ENCODE results near the gene CACNA1H.

CACNA1H gene

DNA sequence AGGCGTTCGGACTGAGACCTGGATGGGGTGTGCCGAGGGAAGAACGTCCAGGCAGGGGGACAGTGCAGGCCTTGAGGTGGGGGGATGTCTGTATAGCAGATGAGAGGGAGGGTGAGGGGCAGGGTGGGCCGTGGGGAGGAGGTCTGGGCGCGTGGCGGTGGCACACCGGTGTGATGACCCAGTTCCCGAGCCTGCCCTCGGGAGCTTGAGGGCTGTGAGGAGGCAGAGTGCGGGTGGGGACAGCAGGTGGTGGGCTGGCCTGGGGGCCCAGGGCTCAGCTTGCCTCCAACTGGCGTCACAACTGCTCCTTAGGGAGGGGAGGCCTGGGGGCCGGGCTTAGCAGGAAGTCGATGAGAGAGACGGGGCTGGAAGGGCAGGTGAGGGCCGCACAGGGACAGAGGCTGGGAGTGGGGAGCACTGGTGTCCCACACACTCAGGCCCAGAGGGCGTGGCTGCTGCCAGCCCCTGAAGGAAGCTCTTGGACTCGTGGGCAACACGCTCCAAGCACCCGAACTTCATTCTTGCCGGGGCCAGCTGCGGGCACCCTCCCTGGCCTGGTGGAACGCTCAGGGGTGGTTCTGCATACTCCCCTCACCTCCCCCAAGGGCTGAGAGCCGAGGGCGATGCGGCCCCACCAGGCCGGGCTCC, 6.5 kb downstream of the CACNA1H start:
- no peak for DNase-seq

DNA sequence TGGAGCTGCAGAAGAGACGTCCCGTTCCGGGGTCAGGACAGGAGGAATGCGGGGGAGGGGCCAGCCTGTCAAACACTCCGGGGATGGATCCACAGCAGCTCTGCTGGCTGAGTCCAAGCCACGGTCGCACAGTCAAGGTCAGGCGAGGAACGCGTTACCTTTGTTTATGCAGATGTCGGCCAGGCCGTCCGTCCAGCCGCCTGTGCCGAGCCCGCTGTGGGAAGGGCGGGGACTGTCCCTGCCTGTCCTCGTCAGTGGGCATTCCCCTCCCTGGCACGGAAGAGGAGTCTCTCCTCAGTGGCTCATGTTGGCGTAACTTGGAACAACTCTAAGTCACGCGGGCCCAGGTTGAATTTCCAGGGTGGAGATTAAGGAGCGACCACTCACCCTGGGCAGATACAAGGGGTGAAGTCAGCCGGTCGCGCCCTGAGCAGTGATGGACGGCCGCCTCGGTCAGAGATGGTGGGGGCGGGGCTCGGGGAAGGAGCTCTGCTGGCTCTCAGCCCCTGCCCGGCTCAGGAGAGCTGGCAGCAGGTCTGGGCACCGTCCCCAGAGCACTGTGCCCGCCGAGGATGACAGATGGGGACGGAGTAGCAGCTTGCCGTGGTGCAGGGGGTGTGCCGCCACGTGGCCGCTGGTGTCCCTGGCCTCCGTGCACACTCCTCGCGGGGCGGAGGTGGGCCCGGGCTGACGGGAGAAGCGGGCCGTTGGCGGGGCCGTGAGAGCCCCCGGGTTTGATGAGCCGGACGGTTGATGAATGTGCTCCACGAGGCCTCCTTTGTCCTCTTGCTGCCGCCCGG, 7.3 kb downstream of the CACNA1H start:
- DNase-seq = no peak

DNA sequence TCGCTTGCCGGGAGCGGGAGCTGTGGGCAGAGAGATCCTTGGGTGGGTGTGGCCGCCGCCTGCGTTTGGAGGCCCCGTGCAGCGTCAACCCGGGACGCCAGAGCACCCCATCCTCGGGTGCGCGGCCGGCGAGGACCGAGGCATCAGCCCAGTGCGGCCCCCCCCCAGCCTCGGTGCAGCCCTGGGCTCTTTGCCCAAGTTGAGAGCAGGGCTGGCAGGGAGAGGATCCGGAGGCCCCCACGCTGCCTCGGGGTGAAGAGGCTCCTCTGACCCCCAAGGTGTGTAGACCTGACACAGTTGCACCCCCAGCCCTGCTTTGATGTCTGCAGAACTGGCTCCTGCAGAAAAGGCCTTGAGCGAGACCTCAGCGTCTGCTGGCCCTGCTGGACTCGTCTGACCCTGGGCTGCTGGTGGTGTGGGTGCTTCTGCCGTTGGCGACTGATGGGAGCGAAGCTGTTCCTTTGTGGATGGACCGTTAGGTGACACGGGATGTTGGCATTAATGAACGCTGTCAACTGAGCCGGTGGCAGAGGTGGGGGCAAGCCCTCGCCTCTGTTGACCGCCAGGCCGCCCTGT, 8.0 kb downstream of the CACNA1H start:
- no peak for DNase-seq

DNA sequence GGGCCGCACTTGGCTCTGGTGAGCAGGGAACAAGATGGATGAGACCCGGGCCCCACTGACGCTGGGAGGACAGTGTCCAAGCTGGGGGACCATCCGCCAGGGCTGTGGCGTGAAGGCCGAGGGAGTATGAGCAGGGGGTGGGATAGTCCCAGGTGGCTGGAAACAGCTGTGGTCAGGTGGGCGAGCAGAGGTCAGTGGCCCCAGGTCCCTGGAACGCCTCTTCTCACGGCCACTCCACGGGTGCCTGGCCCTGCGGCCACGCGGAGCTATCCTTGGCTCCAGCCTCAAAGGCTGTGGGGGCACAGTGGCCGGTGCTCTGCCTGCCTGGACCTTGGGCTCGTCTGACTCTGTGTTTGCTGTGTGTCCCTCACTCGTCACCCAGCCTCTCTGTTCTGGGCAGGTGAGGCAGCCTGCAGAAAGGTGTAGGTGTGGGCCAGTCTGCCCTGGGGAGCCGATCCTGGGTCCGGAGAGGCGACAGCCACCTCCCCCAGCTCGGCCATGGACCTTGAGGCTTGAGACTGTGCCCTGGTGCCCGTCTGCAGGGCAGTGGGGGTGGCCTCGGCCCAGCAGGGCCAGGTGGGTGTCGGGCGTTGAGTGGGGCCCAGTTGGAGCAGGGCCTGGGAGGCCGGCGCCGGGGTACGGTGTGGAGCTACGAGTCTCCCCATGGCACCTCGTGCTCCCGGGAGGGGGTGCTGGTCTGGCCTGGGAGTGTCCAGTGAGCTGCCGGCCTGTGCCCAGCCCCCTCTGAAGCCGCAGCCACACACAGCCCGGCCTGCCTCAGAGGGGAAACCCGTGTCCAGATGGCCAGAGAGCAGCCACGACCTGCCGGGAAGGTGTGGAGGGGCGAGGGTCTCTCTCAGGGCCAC, 10.0 kb downstream of the CACNA1H start:
- no peak for DNase-seq

DNA sequence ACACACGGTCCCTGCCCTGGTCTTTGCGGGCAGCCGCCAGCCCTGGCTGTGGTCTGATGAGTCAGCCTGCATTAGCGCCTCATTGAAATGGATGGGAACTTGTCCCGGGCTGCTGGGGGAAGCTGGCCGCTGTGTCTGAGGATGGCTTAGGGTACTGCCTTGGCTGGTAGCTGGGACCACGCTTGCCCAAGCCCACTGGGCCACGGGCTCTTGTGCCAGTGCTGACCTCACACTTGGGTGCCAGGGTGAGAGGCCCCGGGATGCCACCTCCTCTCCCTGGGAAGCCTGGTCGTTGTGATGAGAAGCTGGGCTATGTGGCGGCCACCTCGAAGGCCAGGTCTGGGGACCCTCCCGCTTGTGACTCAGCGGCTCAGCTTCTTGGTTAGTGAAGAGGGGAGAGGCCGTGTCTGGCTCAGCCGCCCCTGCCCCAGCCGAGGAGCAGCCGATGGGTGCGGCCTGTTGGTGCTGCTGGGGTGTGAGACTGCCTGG, 10.7 kb downstream of the CACNA1H start:
- DNase-seq = no peak

DNA sequence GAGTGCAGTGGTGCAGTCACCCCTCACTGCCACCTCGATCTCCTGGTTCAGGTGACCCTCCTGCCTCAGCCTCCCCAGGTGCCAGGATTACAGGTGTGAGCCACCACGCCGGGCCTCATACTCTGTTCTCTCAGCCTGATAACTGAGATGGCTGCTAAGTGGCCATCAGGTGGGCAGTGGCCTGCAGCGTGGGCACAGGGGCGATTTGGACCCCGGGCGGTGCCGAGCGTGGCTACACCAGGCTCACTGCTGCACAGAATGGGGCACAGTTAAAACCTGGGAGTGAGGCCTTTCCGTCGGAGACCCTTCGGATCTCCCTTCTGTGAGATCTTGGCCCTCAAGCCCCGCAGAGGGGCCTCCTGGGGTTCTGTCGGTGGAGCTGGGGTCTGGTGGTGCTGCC, 11.5 kb downstream of the CACNA1H start:
- no peak for DNase-seq

DNA sequence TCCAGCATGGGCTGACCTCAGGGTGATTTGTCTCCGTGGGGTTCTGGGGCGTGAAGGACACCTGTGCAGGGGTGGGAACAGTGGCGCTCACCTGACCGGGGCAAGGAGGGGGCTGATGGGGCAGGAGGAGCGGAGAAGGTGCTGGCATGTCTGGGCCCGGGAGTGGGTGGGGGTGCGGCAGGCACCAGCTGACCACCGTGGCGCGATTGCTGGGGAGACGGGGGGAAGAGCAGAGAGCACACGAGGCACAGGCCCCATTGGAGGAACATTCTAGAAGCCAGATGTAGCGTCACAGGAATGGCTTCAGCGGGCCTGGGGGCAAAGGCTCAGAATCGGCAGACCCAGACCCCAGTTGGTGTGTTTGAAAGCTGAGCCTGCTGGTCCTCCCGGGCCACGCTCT, 12.1 kb downstream of the CACNA1H start:
- no peak for DNase-seq

DNA sequence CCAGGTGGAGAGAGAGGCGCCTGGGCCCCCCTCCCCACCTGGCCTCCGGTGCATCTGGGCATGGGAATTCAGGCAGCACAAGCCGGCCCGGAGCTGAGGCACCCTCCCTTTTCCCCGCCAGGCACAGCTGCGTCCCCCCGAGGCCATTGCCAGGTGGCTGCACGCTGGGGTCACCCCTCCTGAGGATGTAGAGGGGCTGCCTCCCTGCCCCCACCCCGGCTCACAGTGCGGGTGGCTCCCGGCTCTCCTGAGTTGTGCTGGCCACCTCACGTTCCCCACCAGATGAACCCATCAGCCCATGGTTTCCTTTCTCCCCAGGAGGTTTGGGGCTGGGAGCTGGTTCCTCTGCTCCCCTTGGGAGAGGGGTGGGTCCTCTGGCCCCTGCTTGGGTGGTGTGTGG, 12.6 kb downstream of the CACNA1H start:
- DNase-seq = no peak

DNA sequence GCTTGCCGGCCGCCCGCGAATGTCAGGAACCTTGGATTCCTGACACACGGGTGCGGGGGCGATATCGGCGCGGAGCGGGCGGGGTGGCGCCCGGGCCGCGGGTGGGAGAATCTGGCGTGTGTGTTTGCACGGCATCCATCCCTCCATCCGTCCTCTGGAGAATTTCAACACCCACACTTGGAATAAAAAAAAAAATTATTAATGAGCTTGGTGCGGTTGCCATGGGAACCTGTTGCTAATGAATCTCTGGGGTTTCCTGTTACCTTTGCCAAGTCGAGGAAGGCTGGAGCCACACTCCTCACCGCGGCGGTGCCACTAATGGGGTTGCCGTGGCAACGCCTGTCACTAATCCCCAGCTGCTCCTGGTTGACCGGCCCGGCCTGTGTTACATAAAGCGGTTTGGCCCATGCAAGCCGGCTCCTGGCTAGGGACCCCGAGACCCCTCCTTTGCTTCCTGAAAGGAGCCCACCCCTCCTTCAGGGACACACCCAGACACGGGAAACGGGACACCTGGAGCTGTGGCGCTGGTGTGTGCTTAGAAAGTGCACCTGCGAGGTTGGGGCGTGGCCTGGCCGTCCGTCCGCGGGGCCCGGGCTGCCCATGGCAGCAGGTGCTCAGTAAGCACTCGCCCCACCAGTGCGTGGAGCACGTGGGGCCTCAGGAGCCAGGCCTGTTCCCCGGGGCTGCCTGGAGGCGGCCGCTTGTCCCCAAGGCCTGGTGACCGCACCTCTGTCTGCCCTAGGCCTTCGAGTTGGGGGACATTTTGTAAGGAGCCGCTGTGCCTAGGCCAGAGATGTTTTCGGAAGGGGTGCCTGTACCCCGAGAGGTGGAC, 14.6 kb downstream of the CACNA1H start:
- no peak for DNase-seq

DNA sequence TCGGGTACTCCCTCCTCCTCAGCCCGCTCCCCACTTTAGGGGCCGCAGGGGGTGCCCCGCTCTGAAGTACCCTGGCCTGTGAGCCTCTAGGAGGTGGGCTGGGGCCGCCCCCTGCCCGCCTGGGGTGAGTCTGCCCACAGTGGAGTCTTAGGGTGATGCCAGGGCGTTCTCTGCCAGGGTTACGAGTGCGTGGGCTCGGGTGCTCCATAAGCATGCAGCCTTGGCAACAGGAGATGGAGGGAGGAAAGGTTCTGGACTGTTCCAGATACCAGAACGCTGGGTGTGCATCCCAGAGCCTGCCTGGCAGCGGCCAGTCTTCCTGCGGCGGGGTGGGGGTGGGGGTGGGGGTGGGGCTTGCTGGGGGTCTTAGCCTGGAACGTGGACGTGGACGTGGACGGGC, 15.9 kb downstream of the CACNA1H start:
- DNase-seq = no peak

DNA sequence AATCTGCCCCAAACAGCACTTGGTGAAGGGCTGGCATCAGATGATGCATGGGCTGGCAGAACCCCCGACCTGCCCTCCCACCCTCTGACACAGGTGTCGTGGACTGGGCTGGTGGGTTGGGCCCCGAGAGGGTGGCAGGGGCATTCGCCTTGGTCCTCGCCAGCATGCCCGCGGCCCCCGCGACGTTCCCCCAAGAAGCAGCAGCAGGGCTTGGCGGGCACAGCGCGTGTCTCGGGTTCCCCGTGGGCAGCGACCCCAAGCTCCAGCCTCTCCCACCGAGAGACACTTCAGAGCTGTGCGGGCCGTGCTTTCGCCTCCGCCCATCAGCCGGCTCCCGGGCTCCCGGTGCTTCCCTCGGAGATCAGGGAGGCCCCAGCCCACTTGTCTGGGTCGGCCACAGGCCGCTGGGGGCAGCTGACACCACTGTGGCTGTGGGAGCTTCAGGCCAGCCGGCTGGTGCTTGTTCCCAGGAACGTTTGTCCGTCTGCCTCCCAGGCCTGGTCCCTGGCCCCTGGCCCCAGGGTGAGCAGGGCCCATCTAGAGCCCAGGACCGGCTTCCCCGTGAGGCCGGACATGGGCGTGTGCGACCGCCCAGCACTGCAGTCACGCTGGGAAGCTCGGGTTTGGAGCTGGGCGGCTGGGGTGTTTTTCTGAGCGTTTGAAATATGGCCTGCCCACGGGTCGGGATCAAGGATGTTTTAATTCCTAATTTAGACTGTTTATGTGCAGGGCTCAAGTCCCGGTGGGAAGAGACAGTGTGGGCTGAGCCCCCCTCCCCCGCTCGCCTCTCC, 16.6 kb downstream of the CACNA1H start:
- no peak for DNase-seq

DNA sequence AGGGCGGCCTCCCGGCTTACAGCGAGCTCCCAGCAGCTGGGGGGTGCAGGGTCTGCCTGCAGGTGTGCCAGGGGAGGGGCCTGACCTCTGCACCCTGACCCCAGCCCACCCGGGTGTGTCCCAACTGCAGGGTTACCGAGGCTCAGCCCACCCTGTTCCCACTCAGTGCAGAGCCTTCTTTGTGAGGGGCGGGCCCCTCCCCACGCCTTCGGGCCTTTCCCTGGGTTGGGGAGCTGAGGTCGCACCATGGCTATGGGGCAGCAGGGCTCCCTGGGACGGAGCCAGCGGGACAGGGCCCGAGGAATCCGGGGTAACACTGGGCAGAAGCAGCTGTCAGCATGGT, 17.1 kb downstream of the CACNA1H start:
- DNase-seq = no peak

DNA sequence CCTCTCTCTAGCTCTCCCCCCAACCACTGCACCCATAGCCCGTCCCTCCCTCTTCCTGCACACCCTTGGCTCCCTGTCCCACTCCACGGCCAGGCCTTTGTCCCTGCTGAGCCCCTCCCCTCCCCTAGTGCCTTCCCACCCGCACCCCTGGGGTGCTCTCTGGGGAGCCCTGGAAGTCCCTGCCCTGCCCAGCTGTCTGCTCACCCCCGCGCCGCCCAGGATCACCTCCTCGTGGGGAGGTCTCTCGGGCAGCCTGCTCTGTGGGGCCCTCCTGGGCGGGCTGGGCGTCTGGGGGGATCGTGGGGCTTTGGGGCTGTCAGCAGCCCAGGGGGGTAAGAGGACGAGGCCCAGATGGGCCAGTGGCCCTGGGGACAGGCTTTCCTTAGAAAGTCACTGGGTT, 18.1 kb downstream of the CACNA1H start:
- no peak for DNase-seq

DNA sequence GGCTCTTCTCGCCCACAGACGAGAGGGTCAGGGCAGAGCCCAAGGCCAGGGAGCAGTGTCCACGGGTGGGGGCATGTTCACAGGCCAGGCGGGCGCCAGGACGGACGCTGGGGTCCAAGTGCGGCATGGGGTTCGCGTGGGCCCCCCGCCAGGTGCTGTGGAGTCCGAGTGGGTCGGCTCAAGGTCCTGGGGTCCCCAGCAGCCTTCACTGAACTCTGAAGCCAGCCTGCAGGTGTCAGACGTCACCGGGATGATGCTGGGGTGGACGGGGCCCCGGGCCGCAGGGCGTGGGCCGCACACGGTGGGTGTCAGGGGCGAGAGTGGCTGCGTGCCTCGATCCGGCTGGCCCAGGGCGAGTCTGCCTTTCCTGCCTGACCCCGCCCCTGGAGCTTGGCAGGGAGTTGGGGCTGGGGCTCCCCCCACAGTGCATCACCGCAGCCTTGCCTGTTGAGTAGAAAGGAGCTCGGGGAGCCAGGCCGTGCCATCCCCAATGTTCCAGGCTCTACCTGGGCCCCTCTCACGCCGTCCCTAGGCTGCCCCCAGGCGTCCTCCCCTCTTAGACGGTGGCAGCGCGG, 19.0 kb downstream of the CACNA1H start:
- no peak for DNase-seq

DNA sequence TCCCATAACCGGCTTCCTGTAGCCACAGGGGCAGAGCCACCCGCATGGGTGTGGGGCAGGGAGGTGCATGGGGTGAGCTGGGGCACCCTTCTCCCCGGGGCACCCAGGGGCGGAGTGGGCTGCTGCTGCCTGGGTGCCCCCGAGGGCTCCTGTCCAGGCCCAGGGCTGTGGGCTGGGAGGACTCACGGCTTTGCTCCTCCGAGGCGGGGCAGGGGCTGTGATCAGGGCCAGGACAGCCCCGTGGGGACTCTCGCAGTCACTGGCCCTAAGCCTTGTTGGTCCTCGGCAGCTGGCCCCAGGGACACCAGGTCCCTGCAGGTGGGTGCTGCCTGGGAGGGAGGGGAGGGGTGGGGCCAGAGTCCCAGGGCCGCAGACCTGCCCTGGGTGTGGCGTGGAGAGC, 19.7 kb downstream of the CACNA1H start:
- no peak for DNase-seq

DNA sequence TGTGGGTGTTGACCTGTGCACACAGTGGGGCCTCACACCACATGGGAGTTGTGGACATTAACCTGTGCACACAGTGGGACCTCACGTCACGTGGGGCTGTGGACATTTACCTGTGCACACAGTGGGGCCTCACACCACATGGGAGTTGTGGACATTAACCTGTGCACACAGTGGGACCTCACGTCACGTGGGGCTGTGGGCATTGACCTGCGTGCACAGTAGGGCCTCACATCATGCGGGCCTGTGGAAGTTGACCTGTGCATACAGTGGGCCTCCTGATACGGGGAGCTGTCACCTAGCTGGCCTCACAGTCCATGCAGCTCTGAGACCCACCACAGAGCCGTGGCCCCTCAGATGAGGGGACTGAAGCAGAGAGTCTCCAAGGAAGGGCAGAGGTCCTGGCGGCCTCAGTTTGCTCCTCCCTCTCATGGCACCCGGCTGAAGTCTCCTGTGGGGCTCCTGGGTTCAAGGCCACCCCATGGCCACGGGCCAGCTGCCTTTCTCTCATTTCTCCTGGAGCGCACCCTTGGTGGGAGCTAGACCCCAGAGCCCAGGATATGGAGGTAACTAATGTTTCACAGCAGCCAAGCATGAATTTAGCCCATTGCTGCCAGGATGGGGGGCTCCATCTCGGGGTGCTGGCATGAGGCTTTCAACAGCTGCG, 21.0 kb downstream of the CACNA1H start:
- no peak for DNase-seq

DNA sequence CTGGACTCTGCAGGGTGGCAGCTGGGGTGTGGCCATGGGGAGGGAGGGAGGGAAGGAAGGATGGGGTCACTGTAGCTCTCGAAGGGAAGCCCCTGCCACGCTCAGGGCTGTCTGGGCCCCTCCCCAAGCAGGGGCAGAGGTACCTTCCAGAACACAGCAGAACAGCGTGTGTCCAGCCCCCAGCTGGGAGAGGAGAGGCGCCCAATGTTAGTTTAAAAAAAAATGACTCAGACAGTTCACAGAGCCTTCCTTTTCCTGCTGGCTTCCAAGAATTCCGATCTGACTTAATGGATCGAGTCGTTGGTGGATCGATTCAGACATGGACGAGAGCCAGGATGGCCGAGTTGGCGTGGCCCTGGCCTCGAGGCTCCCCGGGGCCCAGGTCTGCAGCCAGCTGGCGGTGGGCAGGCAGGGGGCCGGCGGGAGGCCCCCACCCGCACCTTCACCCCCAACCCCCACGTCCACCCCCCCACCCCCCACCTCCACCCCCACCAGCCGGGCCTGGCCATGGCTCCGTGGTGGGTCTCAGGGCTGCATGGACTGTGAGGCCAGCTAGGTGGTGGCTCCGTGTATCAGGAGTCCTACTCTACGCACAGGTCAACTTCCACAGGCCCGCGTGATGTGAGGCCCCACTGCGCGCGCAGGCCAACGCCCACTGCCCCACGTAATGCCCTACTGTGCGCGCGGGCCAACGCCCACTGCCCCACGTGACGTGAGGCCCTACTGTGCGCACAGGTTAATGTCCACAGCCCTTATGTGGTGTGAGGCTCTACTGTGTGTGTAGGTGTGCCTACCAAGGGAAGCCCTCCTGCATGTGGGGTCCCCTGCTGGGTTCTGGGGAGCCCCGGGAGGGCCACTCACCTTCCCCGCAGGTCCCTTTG, 21.8 kb downstream of the CACNA1H start:
- no peak for DNase-seq

DNA sequence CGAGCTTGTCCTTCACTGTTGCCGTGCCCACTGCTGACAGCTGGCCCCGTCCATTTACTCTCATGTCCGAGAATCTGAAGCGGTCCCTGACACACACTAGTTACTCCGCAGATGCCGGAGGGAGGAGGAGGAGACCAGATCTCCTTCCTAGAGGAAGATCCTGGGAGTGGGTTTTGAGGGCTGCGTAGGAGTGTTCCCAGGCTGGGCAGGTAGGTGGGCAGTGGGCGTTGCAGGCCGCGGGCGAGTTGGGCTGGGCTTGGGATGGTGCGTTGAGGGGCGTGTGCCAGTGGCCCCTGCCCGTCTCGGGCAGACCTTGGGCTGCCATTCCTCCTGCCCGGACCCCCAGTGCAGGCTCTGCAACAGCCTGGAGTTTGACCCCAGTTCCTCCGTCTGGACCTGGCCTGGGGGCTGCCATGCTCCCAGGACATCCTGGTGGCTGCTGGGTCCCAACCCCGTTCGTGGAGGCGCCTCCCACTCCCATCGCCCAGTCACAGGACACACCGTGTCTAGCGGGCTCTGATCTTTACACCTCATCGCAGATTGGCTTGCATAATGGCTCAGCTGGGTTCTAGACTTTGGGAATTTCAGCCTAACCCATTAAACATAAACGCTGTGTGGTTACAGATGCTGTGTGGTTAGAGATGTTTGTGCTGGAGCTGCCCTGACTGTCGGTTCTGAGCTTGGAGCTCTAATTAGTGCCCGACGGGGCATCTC, 22.8 kb downstream of the CACNA1H start:
- no peak for DNase-seq
